Stimulated activated naive CD8-positive, alpha-beta T cell treated with anti-CD3 and anti-CD28 coated beads, Interleukin-15, amount 100 ng/mL, for 72 hours (primary cell): ENCODE results near the gene RHCG.
A peak's percentile ranks its signal among the peaks of the same experiment; 100 is the strongest.

Experiments used
- ATAC-seq: fragments of 150-1000 bp; cut with Tn5 transposase; 2 replicates; pipeline ENCODE4 v1.10.0; 2021; ENCODE audit warnings: mild to moderate bottlenecking, moderate library complexity
- DNase-seq, 2 donors: peaks; one replicate each; pipeline ENCODE4 v3.0.0; 2021 to 2022
- H3K27ac Mint-ChIP-seq, 2 donors: one replicate each; pipeline ENCODE4 v1.8.0; 2022; ENCODE audit warnings: mild to moderate bottlenecking in 2 of 2, mixed read lengths in 2 of 2, moderate library complexity in 2 of 2
- H3K27me3 Mint-ChIP-seq: one replicate; pipeline ENCODE4 v1.8.0; 2022; ENCODE audit warnings: mixed read lengths
- H3K4me1 Mint-ChIP-seq: one replicate; pipeline ENCODE4 v1.8.0; 2022; ENCODE audit warnings: mild to moderate bottlenecking, mixed read lengths
- H3K4me3 Mint-ChIP-seq, 2 donors: one replicate each; pipeline ENCODE4 v1.8.0; 2022; ENCODE audit warnings: mild to moderate bottlenecking in 2 of 2, mixed read lengths in 2 of 2, moderate library complexity in 1 of 2
- H3K9me3 Mint-ChIP-seq, 2 donors: one replicate each; pipeline ENCODE4 v1.8.0; 2022; ENCODE audit warnings: mixed read lengths in 2 of 2

Gene RHCG

DNA sequence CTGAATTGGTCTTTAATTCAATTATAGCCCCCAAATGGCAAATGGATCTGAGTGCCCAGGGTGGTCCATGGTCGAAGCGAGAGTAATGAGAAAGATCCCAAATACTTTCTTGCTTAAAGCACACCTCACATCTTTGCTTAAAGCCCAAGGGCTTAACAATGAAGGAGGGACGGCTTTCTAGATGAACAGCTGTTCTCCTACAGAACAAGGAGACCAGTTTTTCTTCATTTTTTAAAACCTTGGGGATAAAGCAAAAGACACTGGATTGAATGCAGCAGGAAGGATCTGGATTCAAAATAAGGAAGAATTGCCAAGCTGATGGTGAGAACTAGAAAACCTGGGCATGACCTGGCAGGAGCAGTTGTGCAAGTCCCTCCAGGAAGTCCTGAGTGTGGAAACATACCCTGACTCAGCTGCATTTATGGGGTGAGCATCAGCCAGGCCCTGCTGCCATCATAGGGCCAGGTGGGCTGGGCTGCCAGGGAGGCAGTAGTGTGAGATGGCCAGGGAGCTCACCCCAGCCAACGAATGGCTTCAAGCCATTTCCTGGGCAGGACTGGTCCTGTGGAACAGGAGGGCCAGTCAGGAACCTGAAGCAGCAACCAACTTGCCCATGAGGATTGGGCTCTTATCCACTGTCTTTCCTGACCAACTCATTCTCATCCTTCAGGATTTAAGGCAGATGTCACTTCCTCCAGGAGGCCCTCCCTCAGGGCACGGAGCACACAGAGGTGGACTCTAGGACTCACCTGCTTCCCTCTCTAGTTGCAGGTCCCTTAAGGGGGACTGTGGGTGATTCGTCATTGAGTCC lies 18.4 kb upstream of the RHCG start:
- no peak overlapping the region for H3K4me3 Mint-ChIP-seq
- no peak for ATAC-seq
- H3K27me3 Mint-ChIP-seq: peaks cover 23% of the 10 kb centered on the region

GRCh38 chr15:89514186-89514585 lies 17.8 kb upstream of the RHCG start:
- Mint-ChIP-seq H3K4me1 (no peaks in the 10 kb centered on the region), H3K4me3 (no peak overlapping the region), H3K9me3 (no peaks in the 10 kb centered on the region), H3K27ac (peak overlapping the region in 1 of 2 donors; percentile 66), H3K27me3 (peaks cover 23% of the 10 kb centered on the region)
- DNase-seq (no peak), ATAC-seq (no peak)

More for the DNA sequence above, 18.4 kb upstream of the RHCG start:
- Mint-ChIP-seq H3K27ac (no peak overlapping the region), H3K9me3 (no peaks in the 10 kb centered on the region), H3K4me1 (no peaks in the 10 kb centered on the region)
- DNase-seq: no peak

DNA sequence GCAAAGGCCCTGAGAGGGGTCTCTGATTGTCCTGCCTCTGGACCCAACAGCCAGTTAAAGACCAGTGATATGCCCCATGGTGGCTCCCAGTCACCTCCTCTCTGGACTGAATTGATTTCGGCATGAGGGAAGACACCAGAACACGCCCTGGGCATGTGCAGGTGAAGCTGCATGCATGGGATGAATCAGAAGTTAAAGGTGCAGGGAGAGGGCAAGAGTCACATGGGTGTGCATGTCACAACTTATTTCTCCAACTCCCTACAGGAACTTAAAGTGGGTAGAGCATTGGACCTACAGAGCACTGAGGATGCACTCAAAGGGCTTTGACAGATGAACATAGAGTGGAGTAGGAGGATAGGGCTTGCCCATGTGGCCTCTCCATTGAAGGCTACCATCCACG lies 16.9 kb upstream of the RHCG start:
- H3K4me3 Mint-ChIP-seq: no peak overlapping the region
- no peaks in the 10 kb centered on the region for H3K4me1 Mint-ChIP-seq
- H3K9me3 Mint-ChIP-seq: no peaks in the 10 kb centered on the region
- H3K27me3 Mint-ChIP-seq: peaks cover 23% of the 10 kb centered on the region
- no peak for DNase-seq
- ATAC-seq: no peak
- no peak overlapping the region for H3K27ac Mint-ChIP-seq

DNA sequence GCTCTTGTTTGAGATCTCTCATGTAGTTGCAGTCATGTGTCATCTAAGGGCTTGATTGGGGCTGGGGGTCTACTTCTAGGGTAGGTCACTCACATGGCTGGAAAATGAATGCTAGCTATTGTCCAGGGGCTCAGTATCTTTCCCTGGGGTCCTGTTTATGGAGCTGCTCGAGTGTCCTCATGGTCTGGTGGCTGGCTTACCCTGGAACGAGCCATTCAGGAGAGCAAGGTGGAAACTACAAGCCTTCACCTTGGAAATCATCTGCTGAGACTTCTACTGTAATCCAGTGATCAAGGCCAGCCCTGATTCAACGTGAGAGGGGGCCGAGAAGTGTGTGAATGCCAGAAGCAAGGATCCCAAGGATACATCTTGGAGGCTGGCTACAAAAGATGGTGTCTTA lies 16.2 kb upstream of the RHCG start:
- H3K9me3 Mint-ChIP-seq: no peaks in the 10 kb centered on the region
- DNase-seq (no peak), ATAC-seq (no peak)
- H3K4me1 Mint-ChIP-seq: no peaks in the 10 kb centered on the region
- H3K27ac Mint-ChIP-seq: no peak overlapping the region
- H3K27me3 Mint-ChIP-seq: peaks cover 23% of the 10 kb centered on the region
- no peak overlapping the region for H3K4me3 Mint-ChIP-seq

DNA sequence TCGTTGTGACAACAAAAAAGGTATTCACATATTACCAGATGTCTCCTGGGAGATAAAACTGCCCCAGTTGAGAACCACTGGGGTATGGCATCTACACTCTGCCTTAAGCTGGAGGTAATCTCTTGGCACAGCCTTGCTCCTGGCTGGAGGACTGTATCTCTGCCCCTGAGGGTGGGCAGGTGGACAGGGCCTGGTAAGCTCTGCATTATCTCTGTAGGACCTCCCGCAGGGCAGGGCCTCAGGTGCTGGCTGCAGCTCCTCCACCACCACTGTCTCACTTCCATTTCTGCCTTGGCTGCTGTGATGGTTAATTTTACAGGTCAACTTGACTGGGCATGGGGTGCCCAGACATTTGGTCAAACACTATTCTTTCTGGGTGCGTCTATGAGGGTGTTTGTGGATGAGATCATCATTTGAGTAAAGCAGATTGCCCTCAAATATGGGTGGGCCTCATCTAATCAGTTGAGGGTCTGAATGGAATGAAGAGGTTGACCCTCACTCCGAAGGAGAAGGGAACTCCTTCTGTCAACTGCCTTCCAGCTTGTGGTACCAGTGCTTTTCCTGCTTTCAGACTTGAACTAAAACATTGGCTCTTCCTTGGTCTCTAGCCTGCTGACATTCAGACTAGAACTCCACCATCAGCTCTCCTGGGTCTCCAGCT lies 9.8 kb upstream of the RHCG start:
- Mint-ChIP-seq H3K4me3 (no peak overlapping the region), H3K9me3 (no peaks in the 10 kb centered on the region), H3K27me3 (peaks cover 30% of the 10 kb centered on the region), H3K4me1 (no peaks in the 10 kb centered on the region), H3K27ac (no peak overlapping the region)
- ATAC-seq (no peak), DNase-seq (no peak)

GRCh38 chr15:89504166-89504565 lies 7.8 kb upstream of the RHCG start:
- DNase-seq (no peak), ATAC-seq (no peak)
- Mint-ChIP-seq H3K4me1 (no peaks in the 10 kb centered on the region), H3K27me3 (peaks cover 45% of the 10 kb centered on the region), H3K4me3 (no peak overlapping the region), H3K9me3 (no peaks in the 10 kb centered on the region), H3K27ac (no peak overlapping the region)

DNA sequence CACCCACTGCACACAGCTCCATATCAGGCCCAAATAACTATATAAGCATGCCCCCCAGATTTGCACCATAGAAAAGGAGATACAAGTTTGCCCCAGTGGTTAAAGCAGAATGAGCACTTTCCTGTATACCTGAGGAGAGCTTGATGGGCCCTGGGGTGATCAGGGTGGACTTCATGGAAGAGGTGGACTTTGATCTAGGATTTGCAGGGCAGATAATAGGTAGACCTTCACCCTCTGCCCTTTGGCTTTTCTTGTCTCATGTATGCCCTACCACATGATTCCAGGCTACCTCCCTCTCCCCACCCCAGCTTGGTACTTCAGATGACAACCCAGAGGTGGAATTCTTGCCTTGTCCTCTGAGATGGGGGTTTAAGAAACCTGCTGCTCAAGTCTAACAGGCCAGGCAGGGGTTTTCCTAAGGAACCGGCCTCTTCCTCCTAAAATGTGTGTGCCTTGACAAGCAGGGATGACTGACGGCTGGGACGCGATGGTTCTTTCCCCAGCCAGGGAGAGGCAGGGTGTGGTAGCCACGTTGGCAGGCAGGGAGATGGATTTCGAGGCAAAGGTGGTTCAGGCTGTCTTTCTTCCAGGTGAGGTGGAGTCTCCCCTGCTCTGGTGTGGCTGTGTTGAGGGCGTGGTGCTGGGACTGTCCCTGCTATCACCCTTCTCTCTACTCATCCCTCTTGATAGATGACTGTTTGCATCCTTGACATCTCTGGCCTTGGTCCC lies 6.6 kb upstream of the RHCG start:
- Mint-ChIP-seq H3K27ac (no peak overlapping the region), H3K4me3 (no peak overlapping the region), H3K4me1 (no peaks in the 10 kb centered on the region), H3K27me3 (peaks cover 56% of the 10 kb centered on the region), H3K9me3 (no peaks in the 10 kb centered on the region)
- DNase-seq: no peak
- ATAC-seq: no peak

- ATAC-seq (no peak), DNase-seq (no peak)
- H3K4me3 Mint-ChIP-seq: no peak overlapping the region
- no peak overlapping the region for H3K27ac Mint-ChIP-seq
- H3K9me3 Mint-ChIP-seq: no peaks in the 10 kb centered on the region
- H3K27me3 Mint-ChIP-seq: peaks cover 64% of the 10 kb centered on the region
- H3K4me1 Mint-ChIP-seq: no peaks in the 10 kb centered on the region
These were observed 5.3 kb upstream of the RHCG start for GRCh38 chr15:89501646-89502045.

- ATAC-seq (no peak), DNase-seq (no peak)
- Mint-ChIP-seq H3K27ac (no peak overlapping the region), H3K4me1 (peaks cover 6% of the 10 kb centered on the region), H3K27me3 (peaks cover 74% of the 10 kb centered on the region), H3K9me3 (no peaks in the 10 kb centered on the region), H3K4me3 (no peak overlapping the region)
These were observed 4.3 kb upstream of the RHCG start for GRCh38 chr15:89500397-89501270.

DNA sequence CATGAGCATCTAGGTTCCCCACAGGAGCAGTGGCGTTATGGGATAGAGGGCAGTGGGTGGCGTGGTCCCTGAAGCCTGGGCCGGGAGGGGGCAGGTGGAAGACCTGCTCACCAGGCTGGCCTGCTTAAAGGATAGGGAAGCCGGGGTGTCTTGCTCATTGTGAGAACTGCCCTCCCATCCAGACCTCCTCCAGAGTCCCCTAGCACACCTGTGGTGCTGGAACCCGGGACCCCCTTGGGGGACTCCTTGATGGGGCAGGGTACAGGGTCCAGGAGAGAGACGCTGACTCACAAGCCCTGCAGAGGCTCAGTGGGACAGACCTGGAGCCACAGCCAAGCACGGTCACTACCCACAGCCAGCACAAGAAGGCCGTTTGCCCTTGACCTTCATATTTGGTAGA lies 2.8 kb upstream of the RHCG start:
- H3K27me3 Mint-ChIP-seq: peaks cover 83% of the 10 kb centered on the region

DNA sequence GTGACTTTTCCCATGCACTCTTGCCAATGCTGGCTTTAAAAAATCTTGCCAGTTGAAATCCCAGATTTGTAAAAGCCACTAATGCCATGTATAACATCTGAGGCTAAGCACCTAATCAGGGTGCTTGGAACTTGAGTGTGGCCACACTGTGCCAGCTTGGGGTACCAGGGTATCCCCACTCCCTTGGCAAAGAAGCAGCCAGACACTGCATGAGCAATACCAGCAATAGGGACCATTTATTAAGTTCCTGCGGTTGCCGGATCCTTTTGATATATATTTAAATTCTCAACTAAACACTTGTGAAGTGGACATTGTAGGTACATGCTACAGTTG lies 2.2 kb upstream of the RHCG start:
- no peak for ATAC-seq

More for the DNA sequence above, 2.8 kb upstream of the RHCG start:
- no peak for ATAC-seq
- Mint-ChIP-seq H3K9me3 (no peaks in the 10 kb centered on the region), H3K4me3 (no peak overlapping the region), H3K4me1 (peaks cover 10% of the 10 kb centered on the region), H3K27ac (no peak overlapping the region)
- DNase-seq: no peak

GRCh38 chr15:89497231-89497630 lies 848 bp upstream of the RHCG start:
- Mint-ChIP-seq H3K4me3 (no peak overlapping the region), H3K27me3 (peaks cover 83% of the 10 kb centered on the region), H3K9me3 (no peaks in the 10 kb centered on the region), H3K27ac (no peak overlapping the region), H3K4me1 (peaks cover 10% of the 10 kb centered on the region)
- ATAC-seq: no peak
- DNase-seq: no peak

More for the DNA sequence above, 2.2 kb upstream of the RHCG start:
- Mint-ChIP-seq H3K27ac (no peak overlapping the region), H3K27me3 (peaks cover 83% of the 10 kb centered on the region), H3K9me3 (no peaks in the 10 kb centered on the region), H3K4me3 (no peak overlapping the region), H3K4me1 (peaks cover 10% of the 10 kb centered on the region)
- DNase-seq: no peak

GRCh38 chr15:89495638-89496145 lies 691 bp downstream of the RHCG start:
- DNase-seq (no peak), ATAC-seq (no peak)
- Mint-ChIP-seq H3K9me3 (no peaks in the 10 kb centered on the region), H3K4me3 (peak overlapping the region in 1 of 2 donors; percentile 42), H3K27me3 (peaks cover 81% of the 10 kb centered on the region), H3K4me1 (peaks cover 10% of the 10 kb centered on the region), H3K27ac (no peak overlapping the region)

GRCh38 chr15:89494941-89495637 lies 1.3 kb downstream of the RHCG start:
- H3K27me3 Mint-ChIP-seq: peaks cover 81% of the 10 kb centered on the region
- H3K4me3 Mint-ChIP-seq: no peak overlapping the region
- H3K9me3 Mint-ChIP-seq: no peaks in the 10 kb centered on the region

DNA sequence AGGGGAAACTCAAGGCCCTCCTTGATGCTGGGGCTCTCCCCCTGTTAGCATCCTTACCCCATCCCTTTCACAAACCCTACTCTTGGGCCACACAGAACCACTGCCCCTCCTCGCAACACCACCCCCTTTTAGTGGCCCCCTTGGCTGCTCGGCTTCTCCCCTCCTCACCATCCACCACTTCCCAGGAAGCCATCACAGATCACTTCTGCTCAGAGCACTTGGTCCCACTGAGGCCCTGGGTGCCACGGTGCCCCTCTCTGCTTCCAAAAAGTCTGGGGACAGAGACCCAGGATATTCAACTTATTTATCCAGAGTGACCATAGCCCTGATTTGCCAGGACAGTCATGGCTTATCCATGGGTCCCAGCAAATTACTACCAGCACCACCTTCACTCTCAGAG lies 2.4 kb downstream of the RHCG start:
- no peak for DNase-seq
- Mint-ChIP-seq H3K4me1 (peaks cover 10% of the 10 kb centered on the region), H3K9me3 (no peaks in the 10 kb centered on the region), H3K4me3 (no peak overlapping the region), H3K27me3 (peaks cover 77% of the 10 kb centered on the region), H3K27ac (no peak overlapping the region)
- no peak for ATAC-seq

More at GRCh38 chr15:89494941-89495637, 1.3 kb downstream of the RHCG start:
- ATAC-seq (no peak), DNase-seq (no peak)
- H3K4me1 Mint-ChIP-seq: peaks cover 10% of the 10 kb centered on the region
- no peak overlapping the region for H3K27ac Mint-ChIP-seq
